K562 (cell line): ENCODE results near the gene PLA2G4D. TPM values are rescaled to one million over a fixed set of nuclear protein-coding genes. Genes with fewer than 3 reads are reported as not detected.
A peak's percentile ranks its signal among the peaks of the same experiment; 100 is the strongest.

Experiments used
- ATAC-seq: fragments of 200-7000 bp; cut with Tn5 transposase; 3 replicates; pipeline ENCODE4 v1.9.1; 2020; ENCODE audit warnings: moderate library complexity
- BruUV-seq: library from RNA; stranded (reverse); fragments of 400-500 nt; replicated peaks from 2 replicates; lab custom pipeline; 2021; lab: Mats Ljungman, UMichigan
- CTCF ChIA-PET: fragments of 300-600 bp; formaldehyde crosslinking; extraction: SDS; loops from one replicate; lab custom pipeline; 2021; ENCODE audit warnings: low intra/inter-chr PET ratio; lab: Yijun Ruan, JAX
- POLR2A ChIA-PET: fragments of 300-600, 350-650 bp; sonication (Branson Sonifier 250); formaldehyde crosslinking; extraction: SDS; loops from one replicate; lab custom pipeline; 2021; ENCODE audit warnings: antibody characterized with exemption, inconsistent platforms; lab: Yijun Ruan, JAX
- DNase-seq, 4 experiments: peaks; one replicate each; pipeline versions ENCODE4 v3.0.0 to v3.0.0-alpha.2; 2011 to 2018; ENCODE audit warnings: low spot score in 3 of 4, mixed read lengths in 3 of 4; ENCODE audit errors: extremely low read depth in 1 of 4
- FAIRE-seq: peaks from 2 replicates; lab custom pipeline; 2011; peaks lifted over from hg19 to GRCh38; lab: Jason Lieb, UNC
- H2AFZ ChIP-seq: 2 replicates; pipeline ENCODE4 v1.6.0; 2011; ENCODE audit warnings: low read depth, low read length, control low read depth, inconsistent platforms
- H3K27ac ChIP-seq: fragments of 200-600 bp; 3 replicates; pipeline ENCODE4 v1.8.0; 2011; ENCODE audit warnings: low read depth, mild to moderate bottlenecking, control low read depth, inconsistent platforms, low read length, moderate library complexity, mixed read lengths; ENCODE audit errors: extremely low read depth
- H3K27me3 ChIP-seq, 2 experiments: fragments of 300-600 bp in 1 of 2; 2 replicates in 1 of 2; 3 replicates in 1 of 2; pipeline versions ENCODE4 v1.6.0 to v1.8.0; 2011; ENCODE audit warnings: inconsistent platforms in 2 of 2, low read length in 2 of 2, mild to moderate bottlenecking in 1 of 2, mixed read lengths in 1 of 2, moderate library complexity in 1 of 2; ENCODE audit not compliant: control insufficient read depth in 2 of 2, insufficient read depth in 2 of 2
- H3K36me3 ChIP-seq: fragments of 300-600 bp; 3 replicates; pipeline ENCODE4 v1.8.0; 2011; ENCODE audit warnings: mild to moderate bottlenecking, low read length, inconsistent platforms; ENCODE audit not compliant: control insufficient read depth, insufficient read depth
- H3K4me1 ChIP-seq, 2 experiments: fragments of 200-600 bp in 1 of 2; replicated peaks in 1 of 2; 2 replicates in 1 of 2; 3 replicates in 1 of 2; pipeline versions ENCODE4 v1.5.1 to v1.8.0; 2011; ENCODE audit warnings: inconsistent platforms in 2 of 2, low read length in 2 of 2, mild to moderate bottlenecking in 1 of 2, mixed read lengths in 1 of 2, moderate library complexity in 1 of 2; ENCODE audit not compliant: control insufficient read depth in 2 of 2, insufficient read depth in 2 of 2
- H3K4me2 ChIP-seq: 2 replicates; pipeline ENCODE4 v1.6.1; 2011; ENCODE audit warnings: low read length, control low read depth, inconsistent platforms, mixed read lengths; ENCODE audit not compliant: insufficient read depth
- H3K4me3 ChIP-seq: fragments of 200-600 bp; sonication (generic), shearing (Covaris generic); 2 replicates; pipeline ENCODE4 v1.5.1; 2016; ENCODE audit warnings: control low read depth, inconsistent platforms
- H3K79me2 ChIP-seq: fragments of 200-600 bp; 3 replicates; pipeline ENCODE4 v1.8.0; 2011; ENCODE audit warnings: low read length, inconsistent platforms; ENCODE audit not compliant: control insufficient read depth, insufficient read depth
- H3K9ac ChIP-seq, 2 experiments: 2 replicates each; pipeline versions ENCODE4 v1.6.0 to v1.6.1; 2011; ENCODE audit warnings: low read depth in 2 of 2, low read length in 2 of 2, control low read depth in 1 of 2, inconsistent platforms in 1 of 2, mild to moderate bottlenecking in 1 of 2, mixed read lengths in 1 of 2; ENCODE audit not compliant: insufficient read depth in 1 of 2
- H3K9me1 ChIP-seq: one replicate; pipeline ENCODE4 v1.6.0; 2011; ENCODE audit warnings: inconsistent platforms, mild to moderate bottlenecking, low read length, moderate library complexity; ENCODE audit not compliant: control insufficient read depth, insufficient read depth
- H3K9me3 ChIP-seq: replicated peaks from 2 replicates; pipeline ENCODE4 v1.5.1; 2011; ENCODE audit warnings: low read depth, low read length, inconsistent platforms; ENCODE audit not compliant: control insufficient read depth, insufficient read depth
- H4K20me1 ChIP-seq: replicated peaks from 2 replicates; pipeline ENCODE4 v1.6.1; 2011; ENCODE audit warnings: low read length, inconsistent platforms, mixed read lengths; ENCODE audit not compliant: control insufficient read depth, insufficient read depth
- BDP1 ChIP-seq: IDR thresholded peaks from 3 replicates; pipeline ENCODE4 v1.6.1; 2011; ENCODE audit not compliant: insufficient read length, insufficient read depth
- BHLHE40 ChIP-seq: IDR thresholded peaks from 2 replicates; pipeline ENCODE4 v1.6.1; 2011; ENCODE audit warnings: low read length, improper control_type of control experiment
- CBFB ChIP-seq: sonication (generic); formaldehyde crosslinking; IDR thresholded peaks from 2 replicates; pipeline ENCODE4 v1.4.0; 2020; ENCODE audit warnings: mild to moderate bottlenecking, missing genetic modification reagents
- KDM4B ChIP-seq, 2 experiments: fragments of 450-650 bp in 1 of 2; sonication (generic) in 1 of 2; IDR thresholded peaks; 2 replicates each; pipeline ENCODE4 v1.6.1; 2016 to 2017; ENCODE audit warnings: borderline replicate concordance in 2 of 2, antibody characterized with exemption in 1 of 2, low read depth in 1 of 2, mild to moderate bottlenecking in 1 of 2
- NCOA2 ChIP-seq, 2 experiments: fragments of 450-650 bp; IDR thresholded peaks; 2 replicates each; pipeline ENCODE4 v1.6.1; 2018; ENCODE audit warnings: mild to moderate bottlenecking in 2 of 2, moderate library complexity in 1 of 2; ENCODE audit not compliant: partially characterized antibody in 2 of 2
- NR2C2 ChIP-seq, 2 experiments: fragments of 200-800 bp in 1 of 2; sonication (Bioruptor generic) in 1 of 2; sonication (generic) in 1 of 2; formaldehyde crosslinking in 1 of 2; IDR thresholded peaks; 2 replicates each; pipeline versions ENCODE4 v1.6.1 to v1.8.0; 2016 to 2022; ENCODE audit warnings: mild to moderate bottlenecking in 1 of 2, missing compliant biosample characterization in 1 of 2, missing genetic modification characterization in 1 of 2, missing genetic modification reagents in 1 of 2
- ZFP1 ChIP-seq: fragments of 450-650 bp; formaldehyde crosslinking; IDR thresholded peaks from 2 replicates; pipeline ENCODE4 v1.4.0; 2020; ENCODE audit warnings: mild to moderate bottlenecking, mixed read lengths
- ZNF124 ChIP-seq: sonication (generic); formaldehyde crosslinking; IDR thresholded peaks from 2 replicates; pipeline ENCODE4 v1.8.1; 2022; ENCODE audit warnings: missing genetic modification reagents
- ZNF253 ChIP-seq: fragments of 250-450 bp; sonication (Bioruptor Pico); conservative IDR thresholded peaks from 2 replicates; pipeline ENCODE4 v1.6.1; 2021; ENCODE audit warnings: mild to moderate bottlenecking
- ZNF778 ChIP-seq: fragments of 450-650 bp; formaldehyde crosslinking; IDR thresholded peaks from 2 replicates; pipeline ENCODE4 v1.4.0; 2020; ENCODE audit warnings: mild to moderate bottlenecking, moderate library complexity
- ZNF830 ChIP-seq: fragments of 250-450 bp; sonication (Bioruptor Pico); IDR thresholded peaks from 2 replicates; pipeline ENCODE4 v1.5.0; 2021; ENCODE audit warnings: mild to moderate bottlenecking
- WGBS: fragments of 100-300 bp; shearing (Covaris generic); methylation state at CpG from one replicate; pipeline ENCODE4 v1.1.6; 2016; ENCODE audit warnings: low coverage, mixed read lengths; ENCODE audit not compliant: insufficient coverage; ENCODE audit errors: missing lambda C conversion rate; 5-methylcytosine and 5-hydroxymethylcytosine counted together
- in situ Hi-C: fragments of 300-500 bp; cut with MboI; formaldehyde crosslinking; loops from 4 replicates; pipeline ENCODE4 v1.15.0; 2018; ENCODE audit warnings: inconsistent platforms, mixed read lengths
- intact Hi-C: fragments of 100-400 bp; cut with micrococcal nuclease; formaldehyde crosslinking; loops from 2 replicates; pipeline ENCODE4 v1.14.2; 2022
- polyA plus RNA-seq, 8 experiments: library from polyadenylated mRNA; depleted of rRNA in 4 of 8; stranded (reverse) in 5 of 8; unstranded in 3 of 8; fragments of >200 nt; fragmentation: Nextera tagmentation in 2 of 8; fragmentation: Illumina TruSeq in 1 of 8; extraction: Ambion mirVana in 2 of 8; extraction: Trizol in 1 of 8; gene quantifications; 2 replicates each; pipeline versions ENCODE4 v1.2.1 to v1.2.3, GENCODE V29; 2011 to 2014; ENCODE audit warnings: inconsistent platforms in 1 of 8, missing spikeins in 1 of 8
- total RNA-seq, 7 experiments: library from RNA; depleted of rRNA in 6 of 7; stranded (reverse); fragments of >200 nt in 6 of 7; fragmentation: Illumina TruSeq in 2 of 7; extraction: Trizol in 2 of 7; gene quantifications; 2 replicates each; pipeline versions ENCODE4 v1.2.1 to v1.2.3, GENCODE V29; 2011 to 2021; ENCODE audit warnings: low replicate concordance in 1 of 7

Gene PLA2G4D
- total and polyA plus RNA-seq, 9 of the 15 experiments (the other 6 are each of a cell fraction or from before 2014, with no cell fraction given) = 0.04 TPM; not detected in 8

GRCh38 chr15:42070279-42070975 is 23.9 kb downstream of the PLA2G4D start:
- TF ChIP-seq ZNF830 = no peak
- no peak for TF ChIP-seq ZFP1 (CRISPR knock-in tag)
- TF ChIP-seq NCOA2 (IDR thresholded peaks at IDR 0.05; ENCODE audit: partially characterized antibody in 2 of 2) = no peak
- no peak for TF ChIP-seq ZNF778 (CRISPR knock-in tag)
- no peak for TF ChIP-seq BHLHE40
- TF ChIP-seq ZNF124 (CRISPR knock-in tag) = no peak
- TF ChIP-seq NR2C2 (CRISPR knock-in tag; IDR thresholded peaks at IDR 0.05) = no peak
- TF ChIP-seq NR2C2 (tag; IDR thresholded peaks at IDR 0.05) = no peak
- no peak for TF ChIP-seq BDP1
- no peak for TF ChIP-seq KDM4B (IDR thresholded peaks at IDR 0.05; ENCODE audit: borderline replicate concordance in 2 of 2, low read depth in 1 of 2)
- no peak for TF ChIP-seq ZNF253
- no peak for TF ChIP-seq CBFB (CRISPR knock-in tag)

More at GRCh38 chr15:42070279-42070975, 23.9 kb downstream of the PLA2G4D start:
- peaks cover 0 to 8% of the 10 kb centered on the region in 2 experiments; a peak in 2 of 5 replicates for H3K4me1 ChIP-seq
- H3K79me2 ChIP-seq = no peaks in the 10 kb centered on the region
- ChIA-PET POLR2A (no interaction called here), CTCF (interaction anchor here (0.7 kb wide), 1 partner anchor 64 kb away, joined by 3 read pairs; no protein-coding TSS in a partner anchor)
- H3K9ac ChIP-seq = 0 out of 4 replicates have a peak overlapping the region, but pooled peaks of 1 of the 2 experiments have one; percentile 33
- intact Hi-C loops (loop anchor here (10.0 kb wide), 1 partner anchor 404 kb away; no protein-coding TSS in a partner anchor), in situ Hi-C loops (no loop called here)
- no peak overlapping the region for H2AFZ ChIP-seq
- no peak for FAIRE-seq
- peaks cover 18 to 79% of the 10 kb centered on the region in 2 experiments for H3K27me3 ChIP-seq
- H3K36me3 ChIP-seq = no peaks in the 10 kb centered on the region
- no peak for DNase-seq
- no TSS peak for BruUV-seq
- H3K4me2 ChIP-seq = no peak overlapping the region
- ATAC-seq = no peak
- H4K20me1 ChIP-seq = peaks cover 4% of the 10 kb centered on the region; the same call in 1 of the 2 replicates
- 8% methylated on average over 15 of the region's 16 CpGs for WGBS
- peaks cover 4% of the 10 kb centered on the region; the same call in 1 of the 2 replicates for H3K9me3 ChIP-seq
- H3K4me3 ChIP-seq = no peak overlapping the region
- no peak overlapping the region for H3K27ac ChIP-seq
- H3K9me1 ChIP-seq = peaks cover 4% of the 10 kb centered on the region
